ENCODE results near the gene HNF4A. TPM values are rescaled to one million over a fixed set of nuclear protein-coding genes. Genes with fewer than 3 reads are reported as not detected.

The HNF4A gene
- total RNA-seq, 3 donors from 2014 or later (not counting 1 experiment from before 2014, with no cell fraction given): not detected

GRCh38 chr20:44395461-44396340, 40.2 kb downstream of the HNF4A start:
- H3K4me3 Mint-ChIP-seq: no peak overlapping the region
- Histone ChIP-seq H3K27me3 (ENCODE audit: control insufficient read depth, insufficient read depth, low read length) (no peaks in the 10 kb centered on the region), H3K27ac (ENCODE audit: low read length) (no peak overlapping the region), H3K4me3 (ENCODE audit: low read length) (no peak overlapping the region), H3K4me1 (ENCODE audit: control insufficient read depth, insufficient read depth, low read length) (no peaks in the 10 kb centered on the region), H3K9me3 (ENCODE audit: control insufficient read depth, insufficient read depth, low read length) (no peaks in the 10 kb centered on the region), H3K36me3 (ENCODE audit: control insufficient read depth, insufficient read depth, low read length) (no peaks in the 10 kb centered on the region)
- H3K9me3 Mint-ChIP-seq: no peaks in the 10 kb centered on the region
- no peak for TF ChIP-seq CTCF (IDR thresholded peaks at IDR 0.05)
- H3K4me1 Mint-ChIP-seq: no peaks in the 10 kb centered on the region
- no peak overlapping the region for H3K27ac Mint-ChIP-seq
- H3K36me3 Mint-ChIP-seq: no peaks in the 10 kb centered on the region
- no peak for ATAC-seq
- no peak for DNase-seq
- intact Hi-C loops (cut with micrococcal nuclease): no loop called here
- 73% methylated on average over 11 of the region's 11 CpGs for WGBS (ENCODE audit: insufficient coverage)
- H3K27me3 Mint-ChIP-seq (ENCODE audit: low read depth in 2 of 2): peaks cover 0 to 5% of the 10 kb centered on the region in 2 donors

GRCh38 chr20:44396369-44397130, 41.1 kb downstream of the HNF4A start:
- Mint-ChIP-seq H3K4me1 (no peaks in the 10 kb centered on the region), H3K36me3 (no peaks in the 10 kb centered on the region), H3K9me3 (no peaks in the 10 kb centered on the region), H3K27ac (no peak overlapping the region), H3K27me3 (ENCODE audit: low read depth in 2 of 2) (peaks cover 0 to 5% of the 10 kb centered on the region in 2 donors), H3K4me3 (no peak overlapping the region)
- no peak for ATAC-seq
- WGBS (ENCODE audit: insufficient coverage): 68% methylated on average over 8 of the region's 8 CpGs
- no peaks in the 10 kb centered on the region for H3K27me3 ChIP-seq (ENCODE audit: control insufficient read depth, insufficient read depth, low read length)
- intact Hi-C loops (cut with micrococcal nuclease): no loop called here
- no peaks in the 10 kb centered on the region for H3K9me3 ChIP-seq (ENCODE audit: control insufficient read depth, insufficient read depth, low read length)
- DNase-seq: no peak
- H3K4me1 ChIP-seq (ENCODE audit: control insufficient read depth, insufficient read depth, low read length): no peaks in the 10 kb centered on the region
- H3K27ac ChIP-seq (ENCODE audit: low read length): no peak overlapping the region
- no peak for TF ChIP-seq CTCF (IDR thresholded peaks at IDR 0.05)
- H3K36me3 ChIP-seq (ENCODE audit: control insufficient read depth, insufficient read depth, low read length): no peaks in the 10 kb centered on the region
- no peak overlapping the region for H3K4me3 ChIP-seq (ENCODE audit: low read length)

GRCh38 chr20:44398335-44398734, 42.8 kb downstream of the HNF4A start:
- DNase-seq (no peak), ATAC-seq (no peak)
- Histone ChIP-seq H3K27ac (ENCODE audit: low read length) (no peak overlapping the region), H3K36me3 (ENCODE audit: control insufficient read depth, insufficient read depth, low read length) (no peaks in the 10 kb centered on the region), H3K4me3 (ENCODE audit: low read length) (no peak overlapping the region), H3K27me3 (ENCODE audit: control insufficient read depth, insufficient read depth, low read length) (no peaks in the 10 kb centered on the region), H3K4me1 (ENCODE audit: control insufficient read depth, insufficient read depth, low read length) (no peaks in the 10 kb centered on the region), H3K9me3 (ENCODE audit: control insufficient read depth, insufficient read depth, low read length) (no peaks in the 10 kb centered on the region)
- no peak for TF ChIP-seq CTCF (IDR thresholded peaks at IDR 0.05)
- Mint-ChIP-seq H3K27me3 (ENCODE audit: low read depth in 2 of 2) (peaks cover 0 to 11% of the 10 kb centered on the region in 2 donors), H3K36me3 (no peaks in the 10 kb centered on the region), H3K9me3 (no peaks in the 10 kb centered on the region), H3K4me3 (no peak overlapping the region), H3K4me1 (no peaks in the 10 kb centered on the region), H3K27ac (no peak overlapping the region)
- intact Hi-C loops (cut with micrococcal nuclease): no loop called here
- 90% methylated on average over 2 of the region's 2 CpGs for WGBS (ENCODE audit: insufficient coverage)
